Neuronal stem cell (in vitro differentiated cells): ENCODE data around the gene TMEM79.

Experiments
- DNase-seq: peaks from one replicate; pipeline ENCODE4 v3.0.0-alpha.2; 2013; ENCODE audit warnings: low spot score
- H2AFZ ChIP-seq: one replicate; pipeline ENCODE4 v1.6.1; 2013; ENCODE audit warnings: mild to moderate bottlenecking, low read length, inconsistent platforms
- H2AK5ac ChIP-seq: 2 replicates; pipeline ENCODE4 v1.6.1; 2013; ENCODE audit warnings: low read depth, mild to moderate bottlenecking, inconsistent platforms, low read length, moderate library complexity, mixed read lengths
- H2BK120ac ChIP-seq: 2 replicates; pipeline ENCODE4 v1.6.1; 2013; ENCODE audit warnings: low read depth, mild to moderate bottlenecking, inconsistent platforms, low read length, moderate library complexity, mixed read lengths
- H2BK12ac ChIP-seq: one replicate; pipeline ENCODE4 v1.6.1; 2013; ENCODE audit warnings: low read length, inconsistent platforms
- H2BK15ac ChIP-seq: 2 replicates; pipeline ENCODE4 v1.6.1; 2013; ENCODE audit warnings: mild to moderate bottlenecking, low read length, inconsistent platforms, mixed read lengths
- H2BK5ac ChIP-seq: one replicate; pipeline ENCODE4 v1.6.1; 2013; ENCODE audit warnings: inconsistent platforms, mild to moderate bottlenecking, low read length, moderate library complexity
- H3K14ac ChIP-seq: one replicate; pipeline ENCODE4 v1.6.1; 2013; ENCODE audit warnings: low read length, inconsistent platforms
- H3K18ac ChIP-seq: 2 replicates; pipeline ENCODE4 v1.6.1; 2013; ENCODE audit warnings: low read length, inconsistent platforms
- H3K23ac ChIP-seq: 2 replicates; pipeline ENCODE4 v1.6.1; 2013; ENCODE audit warnings: low read depth, mild to moderate bottlenecking, mixed read lengths, low read length, inconsistent platforms; ENCODE audit not compliant: poor library complexity
- H3K27ac ChIP-seq: replicated peaks from 3 replicates; pipeline ENCODE4 v1.5.1; 2013; ENCODE audit warnings: low read length, inconsistent platforms
- H3K27me3 ChIP-seq, 3 experiments: 2 replicates each; pipeline ENCODE4 v1.6.1; 2013; ENCODE audit warnings: low read length in 3 of 3, mild to moderate bottlenecking in 2 of 3, inconsistent platforms in 1 of 3, low read depth in 1 of 3, mixed read lengths in 1 of 3, moderate library complexity in 1 of 3; ENCODE audit not compliant: control insufficient read depth in 3 of 3, insufficient read depth in 3 of 3
- H3K36me3 ChIP-seq, 2 donors: replicated peaks in 1 of 2; 2 replicates each; pipeline ENCODE4 v1.6.1; 2013; ENCODE audit warnings: low read length in 2 of 2; ENCODE audit not compliant: control insufficient read depth in 2 of 2, insufficient read depth in 2 of 2
- H3K4ac ChIP-seq: 2 replicates; pipeline ENCODE4 v1.6.1; 2013; ENCODE audit warnings: inconsistent platforms, mild to moderate bottlenecking, low read length, moderate library complexity
- H3K4me1 ChIP-seq, 2 donors: 1 replicate in 1 of 2; 2 replicates in 1 of 2; pipeline ENCODE4 v1.6.1; 2013; ENCODE audit warnings: low read length in 2 of 2, low read depth in 1 of 2; ENCODE audit not compliant: control insufficient read depth in 2 of 2, insufficient read depth in 1 of 2
- H3K4me2 ChIP-seq: one replicate; pipeline ENCODE4 v1.6.1; 2013; ENCODE audit warnings: mild to moderate bottlenecking, low read length, inconsistent platforms; ENCODE audit not compliant: insufficient read depth, poor library complexity, severe bottlenecking
- H3K4me3 ChIP-seq, 2 donors: 2 replicates each; pipeline ENCODE4 v1.5.1; 2013; ENCODE audit warnings: low read length in 2 of 2, mild to moderate bottlenecking in 2 of 2, inconsistent platforms in 1 of 2, moderate library complexity in 1 of 2
- H3K79me1 ChIP-seq: one replicate; pipeline ENCODE4 v1.6.1; 2013; ENCODE audit warnings: low read depth, mild to moderate bottlenecking, inconsistent platforms, low read length, moderate library complexity
- H3K9ac ChIP-seq: one replicate; pipeline ENCODE4 v1.6.1; 2013; ENCODE audit warnings: mild to moderate bottlenecking, low read depth, low read length, inconsistent platforms; ENCODE audit not compliant: poor library complexity
- H3K9me3 ChIP-seq, 2 donors: replicated peaks in 1 of 2; 2 replicates each; pipeline versions ENCODE3 to v1.6.1; 2013; ENCODE audit warnings: low read length in 2 of 2, mild to moderate bottlenecking in 2 of 2, inconsistent platforms in 1 of 2, low read depth in 1 of 2, mixed read lengths in 1 of 2, moderate library complexity in 1 of 2; ENCODE audit not compliant: control insufficient read depth in 2 of 2, insufficient read depth in 1 of 2
- H4K8ac ChIP-seq: one replicate; pipeline ENCODE4 v1.6.1; 2013; ENCODE audit warnings: low read depth, mild to moderate bottlenecking, inconsistent platforms, low read length, moderate library complexity
- H4K91ac ChIP-seq: one replicate; pipeline ENCODE4 v1.6.1; 2013; ENCODE audit warnings: low read length, low read depth, mild to moderate bottlenecking, inconsistent platforms; ENCODE audit not compliant: poor library complexity
- WGBS, 2 donors: extraction: QIAGEN DNeasy Blood & Tissue Kit; methylation state at CpG; one replicate each; pipeline ENCODE4 v1.1.7; 2013; ENCODE audit warnings: missing lambda C conversion rate in 2 of 2, mixed read lengths in 1 of 2; ENCODE audit not compliant: insufficient read length in 2 of 2, insufficient replicate concordance in 1 of 2; ENCODE audit errors: extremely low coverage in 2 of 2; 5-methylcytosine and 5-hydroxymethylcytosine counted together

Gene TMEM79

GRCh38 chr1:156283521-156283920, 604 bp upstream of the TMEM79 start:
- Histone ChIP-seq H2BK120ac (no peak overlapping the region), H4K91ac (no peak overlapping the region), H3K18ac (no peak overlapping the region), H2BK15ac (no peak overlapping the region), H3K4me1 (peaks cover 11 to 12% of the 10 kb centered on the region in 2 donors), H3K27ac (no peak overlapping the region), H3K14ac (no peak overlapping the region), H3K79me1 (peaks cover 4% of the 10 kb centered on the region), H3K4me2 (peak overlapping the region; percentile 45), H2BK5ac (no peak overlapping the region), H3K9ac (no peak overlapping the region), H3K36me3 (peaks cover 11 to 25% of the 10 kb centered on the region in 2 donors), H4K8ac (peak overlapping the region; percentile 19), H2AFZ (peak overlapping the region; percentile 96), H3K4me3 (peak overlapping the region; percentile 79 to 84), H3K9me3 (no peaks in the 10 kb centered on the region), H3K4ac (no peak overlapping the region), H3K23ac (no peak overlapping the region), H2BK12ac (no peak overlapping the region), H3K27me3 (no peaks in the 10 kb centered on the region), H2AK5ac (no peak overlapping the region)
- no CpG with 5 or more reads among the region's 1 CpG for WGBS, 2 donors
- no peak for DNase-seq

GRCh38 chr1:156284757-156285156, 632 bp downstream of the TMEM79 start:
- no peak overlapping the region for H3K27ac ChIP-seq
- WGBS, 2 donors: no CpG with 5 or more reads among the region's 4 CpGs

GRCh38 chr1:156285437-156285836, 1.3 kb downstream of the TMEM79 start:
- no peak overlapping the region for H2BK15ac ChIP-seq
- H4K8ac ChIP-seq: no peak overlapping the region
- no CpG with 5 or more reads among the region's 21 CpGs for WGBS, 2 donors
- no peaks in the 10 kb centered on the region for H3K27me3 ChIP-seq
- no peak overlapping the region for H2BK5ac ChIP-seq
- no peak overlapping the region for H4K91ac ChIP-seq
- no peak overlapping the region for H2BK12ac ChIP-seq
- H3K18ac ChIP-seq: no peak overlapping the region
- H2AK5ac ChIP-seq: no peak overlapping the region
- H3K4me1 ChIP-seq: peaks cover 11 to 12% of the 10 kb centered on the region in 2 donors
- DNase-seq: no peak
- H3K4me2 ChIP-seq: no peak overlapping the region
- H3K9ac ChIP-seq: peak overlapping the region; percentile 31
- peaks cover 4% of the 10 kb centered on the region for H3K79me1 ChIP-seq
- H3K4ac ChIP-seq: no peak overlapping the region
- no peak overlapping the region for H2BK120ac ChIP-seq
- peaks cover 0 to 6% of the 10 kb centered on the region in 2 donors for H3K36me3 ChIP-seq
- no peak overlapping the region for H3K4me3 ChIP-seq
- H3K27ac ChIP-seq: no peak overlapping the region
- no peaks in the 10 kb centered on the region for H3K9me3 ChIP-seq
- no peak overlapping the region for H3K23ac ChIP-seq
- no peak overlapping the region for H3K14ac ChIP-seq
- no peak overlapping the region for H2AFZ ChIP-seq

More at GRCh38 chr1:156284757-156285156, 632 bp downstream of the TMEM79 start:
- H4K8ac ChIP-seq: no peak overlapping the region
- H3K18ac ChIP-seq: no peak overlapping the region
- no peak overlapping the region for H3K9ac ChIP-seq
- H3K27me3 ChIP-seq: no peaks in the 10 kb centered on the region
- no peak overlapping the region for H3K14ac ChIP-seq
- no peak overlapping the region for H2AFZ ChIP-seq
- peaks cover 11 to 12% of the 10 kb centered on the region in 2 donors for H3K4me1 ChIP-seq
- H3K4ac ChIP-seq: no peak overlapping the region
- H3K9me3 ChIP-seq: no peaks in the 10 kb centered on the region
- H2BK15ac ChIP-seq: no peak overlapping the region
- H2BK120ac ChIP-seq: no peak overlapping the region
- no peak overlapping the region for H2AK5ac ChIP-seq
- peak overlapping the region in 1 of 2 donors; percentile 23 for H3K4me3 ChIP-seq
- no peak overlapping the region for H3K4me2 ChIP-seq
- no peak overlapping the region for H2BK5ac ChIP-seq
- DNase-seq: no peak
- no peak overlapping the region for H3K23ac ChIP-seq
- peaks cover 4% of the 10 kb centered on the region for H3K79me1 ChIP-seq
- no peak overlapping the region for H4K91ac ChIP-seq
- no peak overlapping the region for H2BK12ac ChIP-seq
- peaks cover 4 to 13% of the 10 kb centered on the region in 2 donors for H3K36me3 ChIP-seq

- Histone ChIP-seq H4K91ac (no peak overlapping the region), H3K4ac (no peak overlapping the region), H4K8ac (no peak overlapping the region), H3K4me2 (no peak overlapping the region), H3K18ac (no peak overlapping the region), H2AK5ac (no peak overlapping the region), H3K27me3 (no peaks in the 10 kb centered on the region), H3K4me1 (peaks cover 9 to 11% of the 10 kb centered on the region in 2 donors), H2BK5ac (no peak overlapping the region), H2BK15ac (no peak overlapping the region), H3K9me3 (no peaks in the 10 kb centered on the region), H3K23ac (no peak overlapping the region), H3K9ac (no peak overlapping the region), H3K27ac (no peak overlapping the region), H3K36me3 (peaks cover 0 to 4% of the 10 kb centered on the region in 2 donors), H2BK12ac (no peak overlapping the region), H3K4me3 (no peak overlapping the region), H2BK120ac (no peak overlapping the region), H2AFZ (no peak overlapping the region), H3K14ac (no peak overlapping the region), H3K79me1 (peaks cover 3% of the 10 kb centered on the region)
- DNase-seq: no peak
- no CpG with 5 or more reads among the region's 8 CpGs for WGBS, 2 donors
Observed at GRCh38 chr1:156286061-156286460, 1.9 kb downstream of the TMEM79 start.
